ENCODE measurements around the gene MYOM3.

- no peak for TF ChIP-seq POLR2A (IDR thresholded peaks at IDR 0.05; ENCODE audit: low read depth, low read length)
- no peak for TF ChIP-seq POLR2AphosphoS5 (IDR thresholded peaks at IDR 0.05; ENCODE audit: low read depth, low read length)
Measured at GRCh38 chr1:24060482-24060881, 51.5 kb downstream of the MYOM3 start.

Measured in GM12891 (cell line).